Embryonic facial prominence (tissue), 1 donor: ENCODE measurements around the gene RIMBP3C.
"Not testable (repeated sequence)": the region's sequence is repeated elsewhere in the genome, so short reads cannot be mapped to it uniquely, and the experiment has no call there.

Experiments used
- DNase-seq: peaks from one replicate; pipeline ENCODE4 v3.0.0-alpha.2; 2016; ENCODE audit errors: extremely low spot score

RIMBP3C gene

GRCh38 chr22:21526705-21527500 is 24.4 kb downstream of the RIMBP3C start:
- not testable (repeated sequence) for DNase-seq

- DNase-seq, result not testable (repeated sequence)
These were observed 34.1 kb downstream of the RIMBP3C start for GRCh38 chr22:21516970-21517764.

GRCh38 chr22:21516522-21516921 is 34.7 kb downstream of the RIMBP3C start:
- DNase-seq, result not testable (repeated sequence)

GRCh38 chr22:21515234-21515633 is 36.0 kb downstream of the RIMBP3C start:
- DNase-seq, result not testable (repeated sequence)

- not testable (repeated sequence) for DNase-seq
These were observed 37.1 kb downstream of the RIMBP3C start for GRCh38 chr22:21514117-21514516.

GRCh38 chr22:21512022-21512421 is 39.2 kb downstream of the RIMBP3C start:
- DNase-seq, result not testable (repeated sequence)

GRCh38 chr22:21510397-21510796 is 40.9 kb downstream of the RIMBP3C start:
- DNase-seq, result not testable (repeated sequence)

GRCh38 chr22:21499623-21500506 is 51.4 kb downstream of the RIMBP3C start:
- not testable (repeated sequence) for DNase-seq

GRCh38 chr22:21498489-21498888 is 52.8 kb downstream of the RIMBP3C start:
- not testable (repeated sequence) for DNase-seq

- not testable (repeated sequence) for DNase-seq
These were observed 53.3 kb downstream of the RIMBP3C start for GRCh38 chr22:21497984-21498383.
